WERI-Rb-1 (cell line): ENCODE measurements around the gene ZNF836.
A peak's percentile ranks its signal among the peaks of the same experiment; 100 is the strongest.

Experiments used
- DNase-seq: peaks from one replicate; pipeline ENCODE4 v3.0.0-alpha.2; 2020
- H3K27ac ChIP-seq: fragments of 250-450 bp; sonication (Bioruptor Pico); 2 replicates; pipeline ENCODE4 v1.5.1; 2020; ENCODE audit warnings: mild to moderate bottlenecking, moderate library complexity
- H3K27me3 ChIP-seq: fragments of 250-450 bp; sonication (Bioruptor Pico); 2 replicates; pipeline ENCODE4 v1.5.1; 2021; ENCODE audit warnings: mild to moderate bottlenecking, low read depth, moderate library complexity; ENCODE audit not compliant: insufficient read depth, severe bottlenecking
- H3K36me3 ChIP-seq: fragments of 250-450 bp; sonication (Bioruptor Pico); 2 replicates; pipeline ENCODE4 v1.5.1; 2020; ENCODE audit warnings: mild to moderate bottlenecking, moderate library complexity
- H3K4me3 ChIP-seq: 2 replicates; pipeline ENCODE4 v1.5.1; 2011; ENCODE audit warnings: low read depth, mild to moderate bottlenecking, control low read depth, low read length
- H3K9me3 ChIP-seq: fragments of 250-450 bp; sonication (Bioruptor Pico); 2 replicates; pipeline ENCODE4 v1.5.1; 2021; ENCODE audit warnings: mild to moderate bottlenecking, moderate library complexity; ENCODE audit not compliant: severe bottlenecking
- TF ChIP-seq, protein P1 (sequence below): IDR thresholded peaks from 2 replicates; pipeline ENCODE4 v1.5.1; 2011; ENCODE audit warnings: low read depth, mild to moderate bottlenecking, control low read depth, inconsistent platforms, low read length

ZNF836 gene

DNA sequence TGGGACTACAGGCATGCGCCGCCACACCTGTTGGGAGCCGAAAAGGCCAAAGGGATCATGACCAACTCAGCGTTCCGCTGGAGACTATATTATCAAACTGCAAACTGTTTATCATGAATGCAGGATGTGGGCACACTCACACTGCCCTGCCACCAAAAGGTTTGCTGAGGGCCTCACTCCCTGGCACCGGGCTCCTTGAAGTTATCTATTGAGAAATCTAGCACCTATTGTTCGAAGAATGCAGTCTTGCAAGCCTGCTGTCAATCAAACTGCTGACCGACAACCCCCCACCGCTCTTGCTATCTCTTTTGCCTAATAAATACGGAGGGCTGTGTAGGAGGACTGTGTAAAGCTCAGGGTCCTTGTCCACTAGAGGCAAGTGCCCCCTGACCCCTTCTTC, 5.2 kb upstream of the ZNF836 start:
- DNase-seq, result no peak
- Histone ChIP-seq H3K27ac (no peak overlapping the region), H3K27me3 (no peaks in the 10 kb centered on the region), H3K4me3 (no peak overlapping the region), H3K36me3 (no peaks in the 10 kb centered on the region), H3K9me3 (peaks cover 12% of the 10 kb centered on the region)
- TF ChIP-seq, protein P1, sequence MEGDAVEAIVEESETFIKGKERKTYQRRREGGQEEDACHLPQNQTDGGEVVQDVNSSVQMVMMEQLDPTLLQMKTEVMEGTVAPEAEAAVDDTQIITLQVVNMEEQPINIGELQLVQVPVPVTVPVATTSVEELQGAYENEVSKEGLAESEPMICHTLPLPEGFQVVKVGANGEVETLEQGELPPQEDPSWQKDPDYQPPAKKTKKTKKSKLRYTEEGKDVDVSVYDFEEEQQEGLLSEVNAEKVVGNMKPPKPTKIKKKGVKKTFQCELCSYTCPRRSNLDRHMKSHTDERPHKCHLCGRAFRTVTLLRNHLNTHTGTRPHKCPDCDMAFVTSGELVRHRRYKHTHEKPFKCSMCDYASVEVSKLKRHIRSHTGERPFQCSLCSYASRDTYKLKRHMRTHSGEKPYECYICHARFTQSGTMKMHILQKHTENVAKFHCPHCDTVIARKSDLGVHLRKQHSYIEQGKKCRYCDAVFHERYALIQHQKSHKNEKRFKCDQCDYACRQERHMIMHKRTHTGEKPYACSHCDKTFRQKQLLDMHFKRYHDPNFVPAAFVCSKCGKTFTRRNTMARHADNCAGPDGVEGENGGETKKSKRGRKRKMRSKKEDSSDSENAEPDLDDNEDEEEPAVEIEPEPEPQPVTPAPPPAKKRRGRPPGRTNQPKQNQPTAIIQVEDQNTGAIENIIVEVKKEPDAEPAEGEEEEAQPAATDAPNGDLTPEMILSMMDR, result no peak

DNA sequence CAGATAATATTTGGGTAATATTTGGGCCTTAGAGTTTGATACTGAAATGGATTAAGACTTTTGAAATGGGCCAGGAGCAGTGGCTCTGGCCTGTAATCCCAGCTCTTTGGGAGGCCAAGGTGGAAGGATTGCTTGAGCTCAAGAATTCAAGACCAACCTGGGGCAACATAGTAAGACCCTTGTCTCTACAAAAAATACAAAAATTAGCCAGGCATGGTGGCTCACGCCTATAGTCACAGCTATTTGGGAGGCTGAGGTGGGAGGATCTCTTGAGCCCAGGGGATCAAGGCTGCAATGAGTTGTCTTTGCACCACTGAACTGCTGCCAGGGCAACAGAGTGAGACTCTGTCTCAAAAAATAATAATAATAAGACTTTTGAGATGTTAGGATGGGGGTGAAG, 926 bp upstream of the ZNF836 start:
- peaks cover 12% of the 10 kb centered on the region for H3K9me3 ChIP-seq
- H3K27me3 ChIP-seq, result no peaks in the 10 kb centered on the region
- peaks cover 5% of the 10 kb centered on the region for H3K36me3 ChIP-seq
- TF ChIP-seq, protein P1, result no peak
- DNase-seq, result no peak
- H3K27ac ChIP-seq, result no peak overlapping the region
- peak overlapping the region; percentile 88 for H3K4me3 ChIP-seq

DNA sequence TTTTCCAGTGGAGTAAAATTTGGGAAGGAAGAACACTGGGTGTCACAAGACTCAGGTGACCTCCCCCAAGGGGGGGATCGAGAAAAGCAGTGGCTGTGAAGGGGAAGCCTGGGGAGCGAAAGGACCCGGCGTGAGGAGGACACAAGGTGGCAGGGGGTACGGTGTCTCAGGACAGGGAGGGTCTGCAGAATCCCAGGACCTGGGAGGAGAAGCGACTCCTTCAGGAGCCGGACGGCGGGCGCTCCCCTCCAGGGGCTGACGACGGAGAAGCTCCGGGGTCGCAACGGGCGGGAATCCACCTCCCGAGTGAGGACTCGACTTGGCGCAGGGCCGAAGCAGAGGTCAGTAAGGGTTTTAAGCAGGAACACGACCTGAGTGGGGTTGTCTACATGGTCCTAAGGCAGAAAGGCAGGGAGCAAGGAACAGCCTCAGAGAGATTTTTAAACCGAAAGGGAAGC, 529 bp downstream of the ZNF836 start:
- Histone ChIP-seq H3K9me3 (peaks cover 12% of the 10 kb centered on the region), H3K27ac (no peak overlapping the region), H3K27me3 (no peaks in the 10 kb centered on the region), H3K4me3 (peak overlapping the region; percentile 88), H3K36me3 (peaks cover 7% of the 10 kb centered on the region)
- TF ChIP-seq, protein P1, result no peak
- peak; percentile 7 for DNase-seq

DNA sequence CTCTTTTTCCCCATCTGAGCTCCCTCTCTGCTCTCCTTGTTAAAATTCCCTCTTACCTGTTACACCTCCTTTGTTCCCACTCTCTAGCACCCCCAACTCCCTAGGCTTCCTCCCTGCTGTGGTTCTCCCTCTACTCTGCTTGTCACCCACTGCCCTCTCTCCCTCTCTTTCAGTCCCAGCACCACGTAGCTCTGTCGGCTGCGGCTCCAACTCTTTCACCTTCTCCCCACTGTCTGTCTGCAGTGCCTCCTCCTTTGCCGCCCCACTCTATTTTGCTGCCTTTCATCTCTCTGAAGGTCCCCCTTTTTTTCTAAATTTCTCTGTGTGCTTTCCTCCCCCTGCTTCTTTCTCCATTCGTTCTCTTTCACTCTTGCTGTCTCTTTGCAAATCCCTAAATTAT, 1.1 kb downstream of the ZNF836 start:
- peaks cover 12% of the 10 kb centered on the region for H3K9me3 ChIP-seq
- H3K4me3 ChIP-seq, result no peak overlapping the region; the same call in 1 of the 2 replicates
- H3K27me3 ChIP-seq, result no peaks in the 10 kb centered on the region
- DNase-seq, result no peak
- H3K36me3 ChIP-seq, result peaks cover 7% of the 10 kb centered on the region
- TF ChIP-seq, protein P1, result no peak
- no peak overlapping the region for H3K27ac ChIP-seq

DNA sequence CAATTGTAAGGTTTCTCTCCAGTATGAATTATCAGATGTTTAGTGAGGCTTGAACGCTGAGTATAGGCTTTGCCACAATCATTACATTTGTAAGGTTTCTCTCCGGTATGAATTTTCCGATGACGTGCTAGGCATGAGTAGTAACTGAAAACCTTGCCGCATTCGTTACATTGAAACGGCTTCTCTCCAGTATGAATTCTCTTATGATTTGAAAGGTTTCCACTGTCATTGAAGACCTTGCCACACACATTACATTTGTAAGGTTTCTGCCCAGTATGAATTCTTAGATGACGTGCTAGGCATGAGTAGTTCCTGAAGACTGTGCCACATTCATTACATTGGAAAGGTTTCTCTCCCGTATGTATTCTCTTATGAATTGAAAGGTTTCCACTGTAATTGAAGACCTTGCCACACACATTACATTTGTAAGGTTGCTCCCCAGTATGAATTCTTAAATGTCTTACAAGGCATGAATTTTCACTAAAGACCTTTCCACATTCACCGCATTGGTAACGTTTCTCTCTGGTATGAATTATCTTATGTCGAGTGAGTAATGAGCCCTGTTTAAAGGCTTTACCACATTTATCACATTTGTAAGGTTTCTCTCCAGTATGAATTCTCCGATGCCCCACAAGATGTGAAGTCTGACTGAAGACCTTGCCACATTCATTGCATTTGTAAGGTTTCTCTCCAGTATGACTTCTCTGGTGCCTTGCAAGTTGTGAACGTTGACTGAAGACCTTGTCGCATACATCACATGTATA, 15.6 kb downstream of the ZNF836 start:
- Histone ChIP-seq H3K9me3 (peaks cover 28% of the 10 kb centered on the region), H3K36me3 (peaks cover 15% of the 10 kb centered on the region), H3K4me3 (no peak overlapping the region), H3K27me3 (no peaks in the 10 kb centered on the region), H3K27ac (no peak overlapping the region)
- TF ChIP-seq, protein P1, result no peak
- no peak for DNase-seq

DNA sequence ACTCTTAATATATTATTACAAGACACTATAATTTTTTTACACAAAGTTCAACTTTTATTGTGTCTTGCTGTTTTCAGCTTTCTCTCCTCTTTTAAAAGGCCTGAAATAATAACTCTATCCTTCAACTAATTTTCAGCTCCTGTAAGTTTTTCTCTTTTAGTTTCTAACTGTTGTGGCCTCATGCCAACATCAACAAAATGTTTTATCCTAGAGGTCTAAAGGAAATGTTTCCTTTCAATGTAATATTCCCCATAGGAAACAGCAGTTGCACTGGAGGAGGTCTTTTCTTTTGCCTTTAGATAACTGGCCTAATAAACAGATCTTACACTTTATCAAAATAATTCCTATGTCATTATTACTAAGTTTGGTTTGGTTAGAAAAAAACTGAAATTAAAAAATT, 23.2 kb downstream of the ZNF836 start:
- Histone ChIP-seq H3K9me3 (peaks cover 6% of the 10 kb centered on the region), H3K27me3 (no peaks in the 10 kb centered on the region), H3K27ac (no peak overlapping the region), H3K36me3 (no peaks in the 10 kb centered on the region), H3K4me3 (no peak overlapping the region)
- TF ChIP-seq, protein P1, result no peak
- DNase-seq, result no peak
